Left lung (tissue), 10 donors: Measurements from ENCODE around the gene DCLK2. TPM values are rescaled to one million over a fixed set of nuclear protein-coding genes. Genes with fewer than 3 reads are reported as not detected.
"Not testable (repeated sequence)": the region's sequence is repeated elsewhere in the genome, so short reads cannot be mapped to it uniquely, and the experiment has no call there.

Source experiments
- ATAC-seq: fragments of 200-7000 bp; cut with Tn5 transposase; one replicate; pipeline ENCODE4 v1.9.1; 2020; ENCODE audit warnings: moderate library complexity
- DNase-seq, 4 donors: peaks; one replicate each; pipeline ENCODE4 v3.0.0-alpha.2; 2013 to 2020
- H3K27ac ChIP-seq, 2 donors: fragments of 200-600 bp; sonication (generic) in 1 of 2; one replicate each; pipeline versions ENCODE4 v1.5.0 to v1.8.0; 2020 to 2021
- H3K27me3 ChIP-seq, 2 donors: fragments of 200-600 bp; sonication (generic) in 1 of 2; one replicate each; pipeline versions ENCODE4 v1.5.0 to v1.8.0; 2020 to 2021
- H3K36me3 ChIP-seq, 2 donors: fragments of 200-600 bp; sonication (generic) in 1 of 2; one replicate each; pipeline versions ENCODE4 v1.5.0 to v1.8.0; 2020 to 2021
- H3K4me1 ChIP-seq, 2 donors: fragments of 200-600 bp; one replicate each; pipeline ENCODE4 v1.8.0; 2021
- H3K4me3 ChIP-seq, 2 donors: fragments of 200-600 bp; sonication (generic) in 1 of 2; one replicate each; pipeline versions ENCODE4 v1.5.0 to v1.8.0; 2020 to 2021; ENCODE audit warnings: mild to moderate bottlenecking in 1 of 2
- H3K9me3 ChIP-seq, 2 donors: fragments of 200-600 bp; sonication (generic) in 1 of 2; one replicate each; pipeline versions ENCODE4 v1.5.0 to v1.8.0; 2020 to 2021
- CTCF ChIP-seq, 2 donors: fragments of 200-600 bp; sonication (generic) in 1 of 2; IDR thresholded peaks; one replicate each; pipeline versions ENCODE4 v1.5.0 to v1.8.0; 2021; ENCODE audit warnings: antibody characterized with exemption in 2 of 2
- intact Hi-C, 2 donors: fragments of 100-400 bp; cut with DNase I; formaldehyde crosslinking; loops; one replicate each; pipeline versions ENCODE4 v1.11.2 to v1.14.2; 2022
- polyA plus RNA-seq, 6 donors: library from polyadenylated mRNA; unstranded; fragments of 120-200 nt; gene quantifications; one replicate each; pipeline ENCODE4 v1.2.1, GENCODE V29; 2013; ENCODE audit not compliant: insufficient read length in 6 of 6
- total RNA-seq, 2 donors: library from RNA; stranded (reverse); fragmentation: NEBNext Ultra II Directional; extraction: Animal tissue kit (Norgen Biotek cat#: 25700); gene quantifications; one replicate each; pipeline ENCODE4 v1.2.1, GENCODE V29; 2021
- donor health status: DM: no; HTN: yes; CAD: no.
- donor health status: DM: no; HTN: no; CAD: no.

Gene DCLK2
- total and polyA plus RNA-seq, 8 donors, result 2.6 to 12.9 (median 11.5) TPM

GRCh38 chr4:150161109-150161508 is 82.9 kb downstream of the DCLK2 start:
- H3K9me3 ChIP-seq, result no peaks in the 10 kb centered on the region
- DNase-seq (no peak), ATAC-seq (no peak)
- intact Hi-C loops, result no loop called here
- H3K36me3 ChIP-seq, result no peaks in the 10 kb centered on the region
- H3K27me3 ChIP-seq, result no peaks in the 10 kb centered on the region
- TF ChIP-seq CTCF (IDR thresholded peaks at IDR 0.05), result no peak
- H3K4me3 ChIP-seq, result no peak overlapping the region
- peaks cover 0 to 4% of the 10 kb centered on the region in 2 donors for H3K4me1 ChIP-seq
- no peak overlapping the region for H3K27ac ChIP-seq

GRCh38 chr4:150162020-150162419 is 83.8 kb downstream of the DCLK2 start:
- H3K4me1 ChIP-seq, H3K9me3 ChIP-seq, ATAC-seq, H3K27ac ChIP-seq, H3K27me3 ChIP-seq, DNase-seq, intact Hi-C loops, H3K4me3 ChIP-seq, H3K36me3 ChIP-seq: not testable (repeated sequence)

GRCh38 chr4:150164055-150164454 is 85.8 kb downstream of the DCLK2 start:
- DNase-seq, result no peak
- Histone ChIP-seq H3K4me3 (no peak overlapping the region), H3K4me1 (peaks cover 0 to 4% of the 10 kb centered on the region in 2 donors), H3K36me3 (no peaks in the 10 kb centered on the region), H3K9me3 (no peaks in the 10 kb centered on the region), H3K27me3 (no peaks in the 10 kb centered on the region), H3K27ac (no peak overlapping the region)
- intact Hi-C loops, result no loop called here
- no peak for TF ChIP-seq CTCF (IDR thresholded peaks at IDR 0.05)
- ATAC-seq, result no peak

- Histone ChIP-seq H3K4me1 (peaks cover 0 to 4% of the 10 kb centered on the region in 2 donors), H3K9me3 (no peaks in the 10 kb centered on the region), H3K27ac (no peak overlapping the region), H3K4me3 (no peak overlapping the region), H3K36me3 (no peaks in the 10 kb centered on the region), H3K27me3 (no peaks in the 10 kb centered on the region)
- no peak for DNase-seq
- intact Hi-C loops, result no loop called here
- peak; percentile 81 for ATAC-seq
- no peak for TF ChIP-seq CTCF (IDR thresholded peaks at IDR 0.05)
Observed at GRCh38 chr4:150164956-150165629, 86.8 kb downstream of the DCLK2 start.

GRCh38 chr4:150167054-150167453 is 88.8 kb downstream of the DCLK2 start:
- Histone ChIP-seq H3K36me3 (no peaks in the 10 kb centered on the region), H3K4me3 (no peak overlapping the region), H3K4me1 (no peaks in the 10 kb centered on the region), H3K27me3 (no peaks in the 10 kb centered on the region), H3K9me3 (no peaks in the 10 kb centered on the region), H3K27ac (no peak overlapping the region)
- DNase-seq (no peak), ATAC-seq (no peak)
- intact Hi-C loops, result no loop called here
- no peak for TF ChIP-seq CTCF (IDR thresholded peaks at IDR 0.05)

- intact Hi-C loops, result no loop called here
- ATAC-seq (peak; percentile 22), DNase-seq (no peak)
- no peaks in the 10 kb centered on the region for H3K27me3 ChIP-seq
- TF ChIP-seq CTCF (IDR thresholded peaks at IDR 0.05), result no peak
- H3K27ac ChIP-seq, result peak overlapping the region; percentile 14 to 66
- H3K4me3 ChIP-seq, result no peak overlapping the region
- no peaks in the 10 kb centered on the region for H3K4me1 ChIP-seq
- H3K36me3 ChIP-seq, result no peaks in the 10 kb centered on the region
- H3K9me3 ChIP-seq, result no peaks in the 10 kb centered on the region
Observed at GRCh38 chr4:150173432-150173861, 95.2 kb downstream of the DCLK2 start.
